Measurements from ENCODE around the gene CYTH4.
"Not testable (repeated sequence)": the region's sequence is repeated elsewhere in the genome, so short reads cannot be mapped to it uniquely, and the experiment has no call there.

- not testable (repeated sequence) for TF ChIP-seq EP300, CTCF, POLR2A, POLR2AphosphoS5 (IDR thresholded peaks at IDR 0.05)
These were observed 30.5 kb upstream of the CYTH4 start for GRCh38 chr22:37251836-37252235.
